ENCODE results near the gene PEDS1. TPM values are rescaled to one million over a fixed set of nuclear protein-coding genes. Genes with fewer than 3 reads are reported as not detected.
"Not testable (repeated sequence)": the region's sequence is repeated elsewhere in the genome, so short reads cannot be mapped to it uniquely, and the experiment has no call there.

PEDS1 gene
- total and polyA plus RNA-seq, 2 of the 4 experiments (the other 2 are of a cell fraction) = 24.0 to 59.9 TPM

- ChIA-PET CTCF (interaction anchor here (0.8 kb wide), 1 partner anchor 103 kb away, joined by 3 read pairs; no protein-coding TSS in a partner anchor), POLR2A (ENCODE audit: unreplicated experiment) (no interaction called here)
- intact Hi-C loops (cut with micrococcal nuclease) (no loop called here), in situ Hi-C loops (cut with MboI; ENCODE audit: low sequenced_read_pairs) (no loop called here), dilution Hi-C loops (cut with HindIII; ENCODE audit: low sequenced_read_pairs, unreplicated experiment) (no loop called here)
- Histone ChIP-seq H2BK15ac (ENCODE audit: low read depth, low read length) (no peak overlapping the region), H3K9me3 (ENCODE audit: control insufficient read depth, insufficient read depth, low read length) (peaks cover 6% of the 10 kb centered on the region; the same call in 1 of the 2 replicates), H2BK5ac (ENCODE audit: low read depth, low read length, poor library complexity, severe bottlenecking) (no peak overlapping the region), H4K5ac (ENCODE audit: low read depth, low read length) (no peak overlapping the region), H2BK20ac (ENCODE audit: low read depth, low read length) (no peak overlapping the region), H3K4me2 (ENCODE audit: low read depth, low read length) (no peak overlapping the region), H4K20me1 (ENCODE audit: insufficient read depth, low read length) (no peaks in the 10 kb centered on the region), H2BK120ac (ENCODE audit: low read depth, low read length) (no peak overlapping the region), H2AFZ (replicated peaks; ENCODE audit: low read length, poor library complexity) (no peak overlapping the region), H4K8ac (ENCODE audit: low read depth in 2 of 2, low read length in 2 of 2) (no peak overlapping the region), H3K56ac (ENCODE audit: extremely low read depth, insufficient read depth, low read length) (no peak overlapping the region), H3K4me3 (ENCODE audit: insufficient read depth, low read depth, low read length) (no peak overlapping the region), H3K9me1 (ENCODE audit: insufficient read depth, low read length) (no peaks in the 10 kb centered on the region), H3K4me1 (ENCODE audit: control insufficient read depth, insufficient read depth, low read length) (no peaks in the 10 kb centered on the region), H3K36me3 (ENCODE audit: control insufficient read depth, insufficient read depth, low read length) (peaks cover 3% of the 10 kb centered on the region; the same call in 1 of the 2 replicates), H3K27ac (ENCODE audit: insufficient read depth, low read length) (no peak overlapping the region), H2AK9ac (replicated peaks; ENCODE audit: low read depth, low read length, poor library complexity) (no peak overlapping the region), H3K79me1 (ENCODE audit: low read depth in 1 of 2, low read length in 2 of 2) (peaks cover 0 to under 1% of the 10 kb centered on the region in 2 experiments; a peak in 1 of 4 replicates), H4K91ac (ENCODE audit: insufficient read depth, low read depth, low read length) (no peak overlapping the region), H2AK5ac (ENCODE audit: low read depth, low read length) (no peak overlapping the region), H3K27me3 (ENCODE audit: control insufficient read depth, insufficient read depth, low read length) (no peaks in the 10 kb centered on the region), H3K14ac (replicated peaks; ENCODE audit: low read depth, low read length) (no peak overlapping the region), H3K23ac (ENCODE audit: low read depth, low read length) (no peak overlapping the region), H3K9ac (ENCODE audit: low read depth, low read length) (no peak overlapping the region), H3K18ac (ENCODE audit: low read depth, low read length) (no peak overlapping the region), H3K4ac (ENCODE audit: low read depth, low read length) (no peak overlapping the region)
- WGBS, 2 experiments (ENCODE audit: extremely low coverage in 2 of 2, insufficient read length in 1 of 2) = 60% methylated on average over 1 of the region's 5 CpGs; no CpG with 5 or more reads in 1 of the 2 experiments
- BruUV-seq (replicated peaks) = no TSS peak
- no peak for DNase-seq
- TF ChIP-seq RAD21 (IDR thresholded peaks at IDR 0.05; ENCODE audit: low read length) (no peak), POLR2A (IDR thresholded peaks at IDR 0.05; ENCODE audit: low read depth, low read length) (no peak), RFX5 (IDR thresholded peaks at IDR 0.05; ENCODE audit: low read depth, low read length) (no peak)
- no peak for ATAC-seq (ENCODE audit: low read depth)
These were observed 49.2 kb upstream of the PEDS1 start for GRCh38 chr20:50202677-50203076.

- intact Hi-C loops (cut with micrococcal nuclease); H3K9ac ChIP-seq (ENCODE audit: low read depth, low read length); H3K4me1 ChIP-seq (ENCODE audit: control insufficient read depth, insufficient read depth, low read length); H4K91ac ChIP-seq (ENCODE audit: insufficient read depth, low read depth, low read length); H3K9me3 ChIP-seq (ENCODE audit: control insufficient read depth, insufficient read depth, low read length); POLR2A ChIA-PET (ENCODE audit: unreplicated experiment); H3K27me3 ChIP-seq (ENCODE audit: control insufficient read depth, insufficient read depth, low read length); in situ Hi-C loops (cut with MboI; ENCODE audit: low sequenced_read_pairs); H2AFZ ChIP-seq (replicated peaks; ENCODE audit: low read length, poor library complexity); H3K18ac ChIP-seq (ENCODE audit: low read depth, low read length); H2BK5ac ChIP-seq (ENCODE audit: low read depth, low read length, poor library complexity, severe bottlenecking); dilution Hi-C loops (cut with HindIII; ENCODE audit: low sequenced_read_pairs, unreplicated experiment); H4K20me1 ChIP-seq (ENCODE audit: insufficient read depth, low read length); CTCF ChIA-PET; BruUV-seq (replicated peaks); H3K14ac ChIP-seq (replicated peaks; ENCODE audit: low read depth, low read length); H2AK9ac ChIP-seq (replicated peaks; ENCODE audit: low read depth, low read length, poor library complexity); H2AK5ac ChIP-seq (ENCODE audit: low read depth, low read length); H3K23ac ChIP-seq (ENCODE audit: low read depth, low read length); H3K9me1 ChIP-seq (ENCODE audit: insufficient read depth, low read length); H2BK20ac ChIP-seq (ENCODE audit: low read depth, low read length); H3K4me2 ChIP-seq (ENCODE audit: low read depth, low read length); H4K5ac ChIP-seq (ENCODE audit: low read depth, low read length); H3K56ac ChIP-seq (ENCODE audit: extremely low read depth, insufficient read depth, low read length); H2BK120ac ChIP-seq (ENCODE audit: low read depth, low read length); H2BK15ac ChIP-seq (ENCODE audit: low read depth, low read length); H3K79me1 ChIP-seq (ENCODE audit: low read depth in 1 of 2, low read length in 2 of 2); H3K36me3 ChIP-seq (ENCODE audit: control insufficient read depth, insufficient read depth, low read length); DNase-seq; H3K4ac ChIP-seq (ENCODE audit: low read depth, low read length); H3K4me3 ChIP-seq (ENCODE audit: insufficient read depth, low read depth, low read length); H4K8ac ChIP-seq (ENCODE audit: low read depth in 2 of 2, low read length in 2 of 2); H3K27ac ChIP-seq (ENCODE audit: insufficient read depth, low read length); ATAC-seq (ENCODE audit: low read depth): not testable (repeated sequence)
- 93% methylated on average over 2 of the region's 7 CpGs; no CpG with 5 or more reads in 1 of the 2 experiments for WGBS, 2 experiments (ENCODE audit: extremely low coverage in 2 of 2, insufficient read length in 1 of 2)
These were observed 48.2 kb upstream of the PEDS1 start for GRCh38 chr20:50201710-50202109.

All from IMR-90 (cell line).